Urothelium cell line (cell line): ENCODE results near the gene FAM149B1.
A peak's percentile ranks its signal among the peaks of the same experiment; 100 is the strongest.
"Not testable (repeated sequence)": the region's sequence is repeated elsewhere in the genome, so short reads cannot be mapped to it uniquely, and the experiment has no call there.

Source experiments
- DNase-seq: peaks from one replicate; pipeline ENCODE4 v3.0.0; 2011; ENCODE audit warnings: low spot score, mixed read lengths
- FAIRE-seq: peaks from 2 replicates; lab custom pipeline; 2011; peaks lifted over from hg19 to GRCh38; lab: Jason Lieb, UNC

FAM149B1 gene

GRCh38 chr10:73228247-73228646 is 60.3 kb downstream of the FAM149B1 start:
- DNase-seq, result no peak
- no peak for FAIRE-seq

GRCh38 chr10:73229567-73229966 is 61.6 kb downstream of the FAM149B1 start:
- FAIRE-seq (no peak), DNase-seq (no peak)

GRCh38 chr10:73232887-73233286 is 65.0 kb downstream of the FAM149B1 start:
- DNase-seq (no peak), FAIRE-seq (no peak)

GRCh38 chr10:73233883-73234282 is 66.0 kb downstream of the FAM149B1 start:
- FAIRE-seq (no peak), DNase-seq (no peak)

- no peak for FAIRE-seq
- DNase-seq, result no peak
These were observed 66.8 kb downstream of the FAM149B1 start for GRCh38 chr10:73234695-73235094.

GRCh38 chr10:73238990-73239566 is 71.2 kb downstream of the FAM149B1 start:
- no peak for DNase-seq
- FAIRE-seq, result no peak

GRCh38 chr10:73239908-73240307 is 72.0 kb downstream of the FAM149B1 start:
- FAIRE-seq (no peak), DNase-seq (no peak)

GRCh38 chr10:73244866-73245477 is 77.1 kb downstream of the FAM149B1 start:
- FAIRE-seq (no peak), DNase-seq (no peak)

GRCh38 chr10:73246322-73246645 is 78.4 kb downstream of the FAM149B1 start:
- no peak for DNase-seq
- FAIRE-seq, result no peak

GRCh38 chr10:73246646-73247508 is 79.0 kb downstream of the FAM149B1 start, which contains the start of gene DNAJC9:
Gene DNAJC9, minus strand, starts transcription at chr10:73247255. Its CDS starts 66 bp downstream, at chr10:73247189.
- DNase-seq, result peak; percentile 97
- FAIRE-seq, result peak; percentile 5

GRCh38 chr10:73247509-73248258 is 79.8 kb downstream of the FAM149B1 start:
- DNase-seq (no peak), FAIRE-seq (no peak)

GRCh38 chr10:73248259-73248724 is 80.4 kb downstream of the FAM149B1 start:
- FAIRE-seq, result no peak
- DNase-seq, result no peak

GRCh38 chr10:73251683-73252444 is 83.9 kb downstream of the FAM149B1 start:
- FAIRE-seq (peak; percentile 32), DNase-seq (no peak)

GRCh38 chr10:73252445-73253224 is 84.7 kb downstream of the FAM149B1 start, which contains the start of gene MRPS16:
Gene MRPS16, minus strand, starts transcription at chr10:73252644. Its CDS starts 162 bp downstream, at chr10:73252482.
- DNase-seq, result peak; percentile 97
- FAIRE-seq, result peak; percentile 87

- DNase-seq (peak; percentile 52), FAIRE-seq (no peak)
These were observed 85.3 kb downstream of the FAM149B1 start for GRCh38 chr10:73253225-73253555.

GRCh38 chr10:73258612-73259011 is 90.7 kb downstream of the FAM149B1 start:
- FAIRE-seq, DNase-seq: not testable (repeated sequence)

- DNase-seq (no peak), FAIRE-seq (no peak)
These were observed 93.6 kb downstream of the FAM149B1 start for GRCh38 chr10:73261362-73261995.

GRCh38 chr10:73262105-73262730 is 94.3 kb downstream of the FAM149B1 start:
- FAIRE-seq (peak; percentile 79), DNase-seq (peak; percentile 77)
